ENCODE results near the gene GCM1. TPM values are rescaled to one million over a fixed set of nuclear protein-coding genes. Genes with fewer than 3 reads are reported as not detected.
A peak's percentile ranks its signal among the peaks of the same experiment; 100 is the strongest.

GCM1 gene
- polyA plus RNA-seq, 3 donors = 0.08 TPM; not detected in 2

DNA sequence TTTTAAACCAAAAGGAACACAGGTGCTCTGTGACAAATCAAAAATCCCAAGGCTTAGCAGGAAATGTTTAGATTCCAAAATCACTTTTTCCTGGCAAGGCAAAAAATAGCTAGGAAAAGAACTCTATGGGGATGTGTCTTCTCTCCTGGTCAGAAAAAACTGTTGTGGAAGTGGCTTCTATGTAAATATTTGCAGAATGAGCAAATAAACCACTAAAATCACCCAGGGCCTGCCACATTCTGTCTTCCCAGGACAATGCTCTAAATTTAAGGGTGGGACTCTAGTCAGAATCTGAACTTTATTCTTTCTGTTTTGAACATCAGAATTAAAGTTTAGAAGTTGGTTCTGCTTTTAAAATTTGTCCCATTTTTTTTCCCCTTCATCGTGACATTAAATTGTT lies 29.3 kb downstream of the GCM1 start:
- Histone ChIP-seq H2AFZ (ENCODE audit: insufficient read depth, low read depth, low read length, poor library complexity, severe bottlenecking) (no peak overlapping the region), H3K27me3 (ENCODE audit: control insufficient read depth in 2 of 2, insufficient read depth in 2 of 2, low read length in 2 of 2) (no peaks in the 10 kb centered on the region), H3K36me3 (replicated peaks in 1 of 2; ENCODE audit: control insufficient read depth in 1 of 2, insufficient read depth in 2 of 2, low read length in 2 of 2) (no peaks in the 10 kb centered on the region), H3K9ac (ENCODE audit: insufficient read depth, low read length, poor library complexity, severe bottlenecking) (no peak overlapping the region), H4K20me1 (ENCODE audit: insufficient read depth, low read length) (no peaks in the 10 kb centered on the region), H3K9me3 (replicated peaks in 1 of 2; ENCODE audit: control insufficient read depth in 1 of 2, insufficient read depth in 1 of 2, low read length in 2 of 2) (no peaks in the 10 kb centered on the region), H3K27ac (ENCODE audit: low read depth in 1 of 2, low read length in 2 of 2) (no peak overlapping the region), H3K4me1 (ENCODE audit: control insufficient read depth in 1 of 2, insufficient read depth in 2 of 2, low read length in 2 of 2) (no peaks in the 10 kb centered on the region), H3K79me2 (ENCODE audit: insufficient read depth, low read length) (no peaks in the 10 kb centered on the region), H3K4me2 (replicated peaks; ENCODE audit: extremely low read depth, low read length, poor library complexity, severe bottlenecking) (no peak overlapping the region), H3K4me3 (replicated peaks in 1 of 3; ENCODE audit: low read depth in 2 of 3, low read length in 3 of 3) (no peak overlapping the region)
- peak overlapping the region in 1 of 7 donors; percentile 52 for H3K27ac Mint-ChIP-seq
- H3K9me3 Mint-ChIP-seq = peaks cover 0 to 5% (median 0%) of the 10 kb centered on the region in 7 donors
- DNase-seq = no peak
- H3K27me3 Mint-ChIP-seq (ENCODE audit: low read depth in 3 of 3) = peaks cover 0 to 4% (median 1%) of the 10 kb centered on the region in 3 donors
- no peak overlapping the region for H3K4me3 Mint-ChIP-seq
- no peaks in the 10 kb centered on the region for H3K36me3 Mint-ChIP-seq
- intact Hi-C loops (cut with micrococcal nuclease) = no loop called here
- H3K4me1 Mint-ChIP-seq = no peaks in the 10 kb centered on the region
- no CpG with 5 or more reads among the region's 1 CpG for WGBS (ENCODE audit: insufficient coverage)
- TF ChIP-seq, protein P1, sequence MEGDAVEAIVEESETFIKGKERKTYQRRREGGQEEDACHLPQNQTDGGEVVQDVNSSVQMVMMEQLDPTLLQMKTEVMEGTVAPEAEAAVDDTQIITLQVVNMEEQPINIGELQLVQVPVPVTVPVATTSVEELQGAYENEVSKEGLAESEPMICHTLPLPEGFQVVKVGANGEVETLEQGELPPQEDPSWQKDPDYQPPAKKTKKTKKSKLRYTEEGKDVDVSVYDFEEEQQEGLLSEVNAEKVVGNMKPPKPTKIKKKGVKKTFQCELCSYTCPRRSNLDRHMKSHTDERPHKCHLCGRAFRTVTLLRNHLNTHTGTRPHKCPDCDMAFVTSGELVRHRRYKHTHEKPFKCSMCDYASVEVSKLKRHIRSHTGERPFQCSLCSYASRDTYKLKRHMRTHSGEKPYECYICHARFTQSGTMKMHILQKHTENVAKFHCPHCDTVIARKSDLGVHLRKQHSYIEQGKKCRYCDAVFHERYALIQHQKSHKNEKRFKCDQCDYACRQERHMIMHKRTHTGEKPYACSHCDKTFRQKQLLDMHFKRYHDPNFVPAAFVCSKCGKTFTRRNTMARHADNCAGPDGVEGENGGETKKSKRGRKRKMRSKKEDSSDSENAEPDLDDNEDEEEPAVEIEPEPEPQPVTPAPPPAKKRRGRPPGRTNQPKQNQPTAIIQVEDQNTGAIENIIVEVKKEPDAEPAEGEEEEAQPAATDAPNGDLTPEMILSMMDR (IDR thresholded peaks at IDR 0.05) = no peak

DNA sequence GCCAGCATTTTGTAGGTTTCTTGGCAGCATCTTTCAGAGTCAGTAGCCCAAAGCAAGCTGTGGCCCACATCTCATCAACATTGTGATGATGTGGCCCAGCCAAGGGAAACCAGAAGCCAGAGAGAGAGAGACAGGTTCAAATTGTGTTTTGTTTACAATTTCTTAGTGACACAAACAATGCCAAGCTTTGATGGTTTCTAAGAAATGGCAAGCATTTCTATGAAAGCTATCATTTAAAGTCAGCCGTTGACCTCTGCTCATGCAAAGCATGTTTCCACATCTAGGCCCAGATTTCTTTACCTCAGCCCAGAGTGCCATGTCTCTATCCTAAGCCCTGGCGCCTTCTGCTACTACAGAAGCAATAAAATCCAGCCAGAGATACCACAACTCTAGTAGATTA lies 32.9 kb downstream of the GCM1 start:
- H3K9me3 Mint-ChIP-seq = peaks cover 0 to 5% (median 0%) of the 10 kb centered on the region in 7 donors
- Histone ChIP-seq H3K9ac (ENCODE audit: insufficient read depth, low read length, poor library complexity, severe bottlenecking) (no peak overlapping the region), H3K9me3 (replicated peaks in 1 of 2; ENCODE audit: control insufficient read depth in 1 of 2, insufficient read depth in 1 of 2, low read length in 2 of 2) (no peaks in the 10 kb centered on the region), H3K4me1 (ENCODE audit: control insufficient read depth in 1 of 2, insufficient read depth in 2 of 2, low read length in 2 of 2) (no peaks in the 10 kb centered on the region), H3K79me2 (ENCODE audit: insufficient read depth, low read length) (no peaks in the 10 kb centered on the region), H2AFZ (ENCODE audit: insufficient read depth, low read depth, low read length, poor library complexity, severe bottlenecking) (no peak overlapping the region), H4K20me1 (ENCODE audit: insufficient read depth, low read length) (no peaks in the 10 kb centered on the region), H3K36me3 (replicated peaks in 1 of 2; ENCODE audit: control insufficient read depth in 1 of 2, insufficient read depth in 2 of 2, low read length in 2 of 2) (no peaks in the 10 kb centered on the region), H3K4me3 (replicated peaks in 1 of 3; ENCODE audit: low read depth in 2 of 3, low read length in 3 of 3) (no peak overlapping the region), H3K27ac (ENCODE audit: low read depth in 1 of 2, low read length in 2 of 2) (no peak overlapping the region), H3K27me3 (ENCODE audit: control insufficient read depth in 2 of 2, insufficient read depth in 2 of 2, low read length in 2 of 2) (no peaks in the 10 kb centered on the region), H3K4me2 (replicated peaks; ENCODE audit: extremely low read depth, low read length, poor library complexity, severe bottlenecking) (no peak overlapping the region)
- TF ChIP-seq, protein P1 (IDR thresholded peaks at IDR 0.05) = no peak
- DNase-seq = no peak
- no peaks in the 10 kb centered on the region for H3K4me1 Mint-ChIP-seq
- no peak overlapping the region for H3K4me3 Mint-ChIP-seq
- H3K27ac Mint-ChIP-seq = no peak overlapping the region
- WGBS (ENCODE audit: insufficient coverage) = no CpG with 5 or more reads among the region's 2 CpGs
- peaks cover 0 to 5% (median 1%) of the 10 kb centered on the region in 3 donors for H3K27me3 Mint-ChIP-seq (ENCODE audit: low read depth in 3 of 3)
- intact Hi-C loops (cut with micrococcal nuclease) = no loop called here
- no peaks in the 10 kb centered on the region for H3K36me3 Mint-ChIP-seq
